ENCODE results near the gene ZXDC.

The ZXDC gene

GRCh38 chr3:126516936-126517290 lies 41.2 kb upstream of the ZXDC start:
- Histone ChIP-seq H3K4me3 (ENCODE audit: low read depth, low read length) (no peak overlapping the region), H3K9me3 (no peaks in the 10 kb centered on the region), H3K4me1 (no peaks in the 10 kb centered on the region), H3K36me3 (no peaks in the 10 kb centered on the region), H3K27me3 (no peaks in the 10 kb centered on the region)
- TF ChIP-seq, protein P1, sequence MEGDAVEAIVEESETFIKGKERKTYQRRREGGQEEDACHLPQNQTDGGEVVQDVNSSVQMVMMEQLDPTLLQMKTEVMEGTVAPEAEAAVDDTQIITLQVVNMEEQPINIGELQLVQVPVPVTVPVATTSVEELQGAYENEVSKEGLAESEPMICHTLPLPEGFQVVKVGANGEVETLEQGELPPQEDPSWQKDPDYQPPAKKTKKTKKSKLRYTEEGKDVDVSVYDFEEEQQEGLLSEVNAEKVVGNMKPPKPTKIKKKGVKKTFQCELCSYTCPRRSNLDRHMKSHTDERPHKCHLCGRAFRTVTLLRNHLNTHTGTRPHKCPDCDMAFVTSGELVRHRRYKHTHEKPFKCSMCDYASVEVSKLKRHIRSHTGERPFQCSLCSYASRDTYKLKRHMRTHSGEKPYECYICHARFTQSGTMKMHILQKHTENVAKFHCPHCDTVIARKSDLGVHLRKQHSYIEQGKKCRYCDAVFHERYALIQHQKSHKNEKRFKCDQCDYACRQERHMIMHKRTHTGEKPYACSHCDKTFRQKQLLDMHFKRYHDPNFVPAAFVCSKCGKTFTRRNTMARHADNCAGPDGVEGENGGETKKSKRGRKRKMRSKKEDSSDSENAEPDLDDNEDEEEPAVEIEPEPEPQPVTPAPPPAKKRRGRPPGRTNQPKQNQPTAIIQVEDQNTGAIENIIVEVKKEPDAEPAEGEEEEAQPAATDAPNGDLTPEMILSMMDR (IDR thresholded peaks at IDR 0.05; ENCODE audit: low read depth, low read length) = no peak
- DNase-seq = no peak

DNA sequence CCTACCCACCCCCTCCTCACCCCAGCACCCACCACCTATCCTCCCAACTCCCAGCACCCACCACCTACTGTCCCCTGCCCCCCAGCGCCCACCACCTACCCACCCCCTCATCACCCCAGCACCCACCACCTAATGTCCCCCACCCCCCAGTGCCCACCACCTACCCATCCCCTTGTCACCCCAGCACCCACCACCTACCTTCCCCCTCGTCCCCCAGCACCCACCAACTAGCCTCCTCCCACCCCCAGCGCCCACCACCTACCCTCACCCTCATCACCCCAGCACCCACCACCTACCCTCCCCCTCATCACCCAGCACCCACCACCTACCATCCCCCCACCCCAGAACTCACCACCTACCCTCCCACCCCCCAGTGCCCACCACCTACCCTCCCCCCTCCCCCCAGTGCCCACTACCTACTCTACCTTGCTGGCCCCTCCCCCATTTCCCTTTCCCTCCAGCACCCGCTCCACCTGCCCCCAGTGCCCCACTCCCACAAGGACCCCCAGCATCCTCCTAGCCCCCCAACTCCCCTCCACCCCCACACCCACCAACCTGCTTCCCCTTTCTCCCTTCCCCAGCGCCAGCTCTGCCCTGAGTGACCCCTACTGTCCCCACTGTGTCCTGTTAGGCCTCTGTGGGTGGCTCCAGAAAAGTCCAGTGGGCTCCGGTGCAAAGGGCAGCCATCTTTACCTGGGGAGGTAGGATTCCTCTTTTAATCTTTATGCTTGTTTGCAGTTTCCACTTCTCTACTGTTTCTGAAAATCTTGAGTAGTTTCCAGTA lies 40.7 kb upstream of the ZXDC start:
- no peaks in the 10 kb centered on the region for H3K9me3 ChIP-seq
- DNase-seq = no peak

GRCh38 chr3:126515066-126515706 lies 39.5 kb upstream of the ZXDC start:
- no peaks in the 10 kb centered on the region for H3K9me3 ChIP-seq
- H3K4me3 ChIP-seq (ENCODE audit: low read depth, low read length) = no peak overlapping the region
- peak; percentile 5 for DNase-seq
- no peaks in the 10 kb centered on the region for H3K4me1 ChIP-seq
- H3K36me3 ChIP-seq = no peaks in the 10 kb centered on the region
- TF ChIP-seq, protein P1 (IDR thresholded peaks at IDR 0.05; ENCODE audit: low read depth, low read length) = no peak
- H3K27me3 ChIP-seq = no peaks in the 10 kb centered on the region

More for the DNA sequence above, 40.7 kb upstream of the ZXDC start:
- TF ChIP-seq, protein P1 (IDR thresholded peaks at IDR 0.05; ENCODE audit: low read depth, low read length) = no peak
- H3K36me3 ChIP-seq = no peaks in the 10 kb centered on the region
- H3K27me3 ChIP-seq = no peaks in the 10 kb centered on the region
- H3K4me1 ChIP-seq = no peaks in the 10 kb centered on the region
- H3K4me3 ChIP-seq (ENCODE audit: low read depth, low read length) = no peak overlapping the region

DNA sequence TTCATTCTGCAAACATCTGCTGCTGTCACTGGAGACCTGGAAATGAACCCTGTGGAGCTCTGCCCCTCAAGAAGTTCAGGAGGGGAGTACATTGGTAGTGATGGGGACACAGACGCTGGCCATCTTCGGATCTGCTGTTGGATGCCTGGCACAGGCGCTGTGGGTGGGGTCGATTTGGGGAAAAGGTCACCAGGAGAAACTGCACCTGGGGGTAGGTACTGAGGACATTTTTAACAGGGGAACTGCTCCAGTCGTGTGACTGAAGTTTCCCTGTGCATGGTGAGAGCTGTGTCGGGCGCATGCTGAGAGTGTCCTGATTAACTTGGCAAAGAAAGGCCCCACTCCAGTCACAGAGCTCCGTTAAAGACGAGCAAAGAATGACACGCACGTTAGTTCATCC lies 38.5 kb upstream of the ZXDC start:
- no peaks in the 10 kb centered on the region for H3K36me3 ChIP-seq

GRCh38 chr3:126512916-126513650 lies 37.4 kb upstream of the ZXDC start:
- no peak for DNase-seq
- H3K36me3 ChIP-seq = no peaks in the 10 kb centered on the region
- TF ChIP-seq, protein P1 (IDR thresholded peaks at IDR 0.05; ENCODE audit: low read depth, low read length) = no peak
- no peaks in the 10 kb centered on the region for H3K27me3 ChIP-seq
- no peaks in the 10 kb centered on the region for H3K4me1 ChIP-seq
- H3K9me3 ChIP-seq = no peaks in the 10 kb centered on the region
- H3K4me3 ChIP-seq (ENCODE audit: low read depth, low read length) = no peak overlapping the region

More for the DNA sequence above, 38.5 kb upstream of the ZXDC start:
- TF ChIP-seq, protein P1 (IDR thresholded peaks at IDR 0.05; ENCODE audit: low read depth, low read length) = no peak
- Histone ChIP-seq H3K4me3 (ENCODE audit: low read depth, low read length) (no peak overlapping the region), H3K4me1 (no peaks in the 10 kb centered on the region), H3K27me3 (no peaks in the 10 kb centered on the region), H3K9me3 (no peaks in the 10 kb centered on the region)
- DNase-seq = no peak

Data from BE2C (cell line).